Measurements from ENCODE around the gene FBXL4.

Gene FBXL4

DNA sequence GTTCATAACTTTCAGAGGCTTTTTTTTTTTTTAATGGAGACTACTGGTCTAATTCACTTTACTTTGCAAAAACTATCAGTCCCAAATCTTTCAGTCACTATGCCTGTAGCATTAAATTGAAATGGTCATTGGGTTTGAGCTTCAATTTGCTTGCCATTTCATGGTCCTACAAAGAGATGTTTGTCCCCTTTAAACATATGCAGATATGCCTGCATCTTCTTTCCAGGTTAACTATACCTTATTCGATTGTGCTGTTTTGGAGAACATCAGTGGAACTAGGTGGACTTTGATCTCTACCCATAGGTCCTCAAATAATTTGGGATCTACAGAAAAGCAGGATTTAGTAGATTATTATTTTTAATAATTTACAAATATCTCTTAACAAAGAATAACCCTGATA is 108.8 kb downstream of the FBXL4 start:
- DNase-seq (ENCODE audit: low read depth) = no peak

GRCh38 chr6:98838032-98838431 is 109.7 kb downstream of the FBXL4 start:
- no peak for DNase-seq (ENCODE audit: low read depth)

DNA sequence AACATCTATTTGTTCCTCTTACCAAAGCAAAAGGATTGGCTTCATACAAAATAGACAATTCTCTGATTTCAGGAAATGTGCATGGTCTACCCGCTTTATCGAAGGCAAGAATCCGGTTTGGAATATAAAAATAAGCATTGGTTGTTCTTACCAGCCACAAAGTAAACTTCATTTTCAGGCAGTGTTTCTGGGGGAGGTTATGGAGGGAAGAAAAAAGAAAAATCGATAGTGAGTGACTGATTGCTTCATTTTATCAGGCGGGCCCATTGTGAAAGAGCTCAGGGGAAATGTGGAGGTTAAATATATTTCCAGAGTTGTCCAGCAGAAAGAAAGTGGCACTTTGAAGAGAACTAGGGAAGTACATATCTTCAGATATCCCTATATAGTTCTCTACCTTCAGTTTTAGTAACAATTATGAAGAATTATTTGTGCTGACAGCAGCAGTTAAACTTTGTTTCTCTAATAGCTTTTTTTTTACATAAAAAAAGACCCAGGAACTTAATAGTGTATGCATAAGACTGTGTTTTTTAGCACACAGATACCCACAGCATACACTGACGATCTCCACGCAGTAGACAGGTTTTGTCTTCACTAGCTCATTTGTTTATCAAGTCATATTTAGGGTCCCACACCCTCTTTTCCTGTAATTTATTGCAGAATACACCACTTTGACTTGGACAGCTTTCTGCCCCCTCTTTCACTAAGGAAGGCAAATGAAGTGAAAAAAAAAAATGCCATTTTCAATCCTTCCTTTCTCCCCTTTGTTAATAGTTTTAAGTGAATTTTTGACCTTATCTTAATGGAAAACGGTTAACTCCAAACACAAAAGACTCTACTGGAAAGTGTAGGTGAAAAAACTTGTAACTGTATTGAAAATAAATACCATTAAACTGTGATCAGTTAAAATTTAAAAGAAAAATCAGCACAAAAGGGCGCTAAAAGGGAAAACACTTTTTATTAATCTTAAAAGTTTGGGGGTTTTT is 110.5 kb downstream of the FBXL4 start:
- DNase-seq (ENCODE audit: low read depth) = no peak

DNA sequence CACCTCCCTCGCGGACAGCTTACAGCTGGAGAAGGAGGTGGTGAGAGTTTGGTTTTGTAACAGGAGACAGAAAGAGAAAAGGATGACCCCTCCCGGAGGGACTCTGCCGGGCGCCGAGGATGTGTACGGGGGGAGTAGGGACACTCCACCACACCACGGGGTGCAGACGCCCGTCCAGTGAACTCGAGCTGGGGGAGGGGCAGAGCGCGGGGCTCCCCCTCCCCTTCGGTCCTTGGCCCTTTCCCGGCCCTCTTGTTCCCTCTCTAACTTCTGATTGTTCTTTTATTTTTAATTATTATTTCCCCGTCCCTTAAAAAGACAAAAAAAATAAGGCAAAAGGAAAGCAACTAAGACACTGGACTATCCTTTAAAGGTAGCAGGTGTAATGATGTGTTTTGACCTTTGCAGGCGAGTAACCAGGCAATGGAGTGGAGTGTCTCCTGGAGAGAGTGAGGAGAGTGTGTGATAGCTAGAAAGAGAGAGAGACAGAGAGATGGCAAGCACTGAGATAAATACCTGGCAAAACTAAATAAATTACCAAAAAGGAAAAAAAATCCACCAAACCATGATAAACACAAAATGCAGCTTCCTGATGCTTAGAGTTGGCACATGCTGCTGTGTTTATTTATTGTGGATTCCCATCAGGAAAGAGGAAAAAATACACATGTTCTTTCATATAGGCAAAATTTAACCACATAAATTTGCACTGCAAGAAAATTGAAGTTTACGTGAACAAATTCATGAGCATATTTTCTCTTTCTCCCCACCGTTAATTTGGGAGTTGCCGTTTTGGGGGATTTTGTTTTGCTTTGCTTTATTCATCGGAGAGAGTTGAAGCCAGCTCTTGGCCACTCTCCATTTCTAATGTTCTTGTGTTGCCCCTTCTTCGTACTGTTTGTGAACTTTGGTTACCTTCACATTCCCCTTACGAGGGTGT is 111.5 kb downstream of the FBXL4 start:
- DNase-seq (ENCODE audit: low read depth) = no peak

DNA sequence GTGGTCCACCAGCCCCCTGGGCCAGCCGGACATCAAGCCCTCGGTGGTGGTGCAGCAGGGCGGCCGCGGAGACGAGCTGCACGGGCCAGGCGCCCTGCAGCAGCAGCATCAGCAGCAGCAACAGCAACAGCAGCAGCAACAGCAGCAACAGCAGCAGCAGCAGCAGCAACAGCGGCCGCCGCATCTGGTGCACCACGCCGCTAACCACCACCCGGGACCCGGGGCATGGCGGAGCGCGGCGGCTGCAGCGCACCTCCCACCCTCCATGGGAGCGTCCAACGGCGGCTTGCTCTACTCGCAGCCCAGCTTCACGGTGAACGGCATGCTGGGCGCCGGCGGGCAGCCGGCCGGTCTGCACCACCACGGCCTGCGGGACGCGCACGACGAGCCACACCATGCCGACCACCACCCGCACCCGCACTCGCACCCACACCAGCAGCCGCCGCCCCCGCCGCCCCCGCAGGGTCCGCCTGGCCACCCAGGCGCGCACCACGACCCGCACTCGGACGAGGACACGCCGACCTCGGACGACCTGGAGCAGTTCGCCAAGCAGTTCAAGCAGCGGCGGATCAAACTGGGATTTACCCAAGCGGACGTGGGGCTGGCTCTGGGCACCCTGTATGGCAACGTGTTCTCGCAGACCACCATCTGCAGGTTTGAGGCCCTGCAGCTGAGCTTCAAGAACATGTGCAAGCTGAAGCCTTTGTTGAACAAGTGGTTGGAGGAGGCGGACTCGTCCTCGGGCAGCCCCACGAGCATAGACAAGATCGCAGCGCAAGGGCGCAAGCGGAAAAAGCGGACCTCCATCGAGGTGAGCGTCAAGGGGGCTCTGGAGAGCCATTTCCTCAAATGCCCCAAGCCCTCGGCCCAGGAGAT is 112.4 kb downstream of the FBXL4 start:
- no peak for DNase-seq (ENCODE audit: low read depth)

DNA sequence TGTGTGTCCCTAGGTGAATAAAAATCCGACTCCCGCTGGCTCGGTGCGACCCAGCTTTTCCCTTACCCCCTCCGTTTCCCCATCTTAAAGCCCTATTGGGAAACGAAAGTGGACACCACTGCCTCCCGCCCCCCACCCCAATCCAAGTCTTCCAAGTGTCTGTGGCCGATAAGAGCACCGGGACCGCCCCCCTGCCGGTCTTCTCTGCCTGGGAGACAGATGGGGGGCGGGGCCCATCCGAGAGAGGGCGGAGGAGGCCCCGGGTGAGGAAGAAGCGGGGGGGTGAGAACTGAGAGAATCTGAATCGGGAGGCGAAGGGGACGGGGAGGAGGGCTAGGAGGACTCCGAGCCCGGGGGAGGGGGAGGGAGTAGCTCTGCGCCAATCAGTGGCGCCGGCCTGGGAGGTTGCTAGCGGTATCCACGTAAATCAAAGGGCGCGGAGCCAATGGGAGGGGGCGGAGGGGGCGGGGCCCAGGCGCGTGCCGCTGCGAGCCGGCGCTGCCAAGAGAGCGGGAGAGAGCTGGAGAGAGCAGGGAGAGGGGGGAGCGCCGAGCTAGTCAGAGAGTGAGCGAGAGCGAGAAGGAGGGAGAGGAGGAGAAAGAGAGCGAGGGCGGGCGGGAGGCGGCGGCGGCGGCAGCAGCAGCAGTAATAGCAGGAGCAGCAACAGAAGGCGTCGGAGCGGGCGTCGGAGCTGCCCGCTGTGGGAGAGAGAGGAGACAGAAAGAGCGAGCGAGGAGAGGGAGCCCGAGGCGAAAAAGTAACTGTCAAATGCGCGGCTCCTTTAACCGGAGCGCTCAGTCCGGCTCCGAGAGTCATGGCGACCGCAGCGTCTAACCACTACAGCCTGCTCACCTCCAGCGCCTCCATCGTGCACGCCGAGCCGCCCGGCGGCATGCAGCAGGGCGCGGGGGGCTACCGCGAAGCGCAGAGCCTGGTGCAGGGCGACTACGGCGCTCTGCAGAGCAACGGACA is 113.4 kb downstream of the FBXL4 start, which contains the start of gene POU3F2:
Gene POU3F2, plus strand, starts transcription at position 515 of the 972 bp plus-strand sequence. Its CDS starts 300 bp downstream, at position 815.
- DNase-seq (ENCODE audit: low read depth) = peak; percentile 9

DNA sequence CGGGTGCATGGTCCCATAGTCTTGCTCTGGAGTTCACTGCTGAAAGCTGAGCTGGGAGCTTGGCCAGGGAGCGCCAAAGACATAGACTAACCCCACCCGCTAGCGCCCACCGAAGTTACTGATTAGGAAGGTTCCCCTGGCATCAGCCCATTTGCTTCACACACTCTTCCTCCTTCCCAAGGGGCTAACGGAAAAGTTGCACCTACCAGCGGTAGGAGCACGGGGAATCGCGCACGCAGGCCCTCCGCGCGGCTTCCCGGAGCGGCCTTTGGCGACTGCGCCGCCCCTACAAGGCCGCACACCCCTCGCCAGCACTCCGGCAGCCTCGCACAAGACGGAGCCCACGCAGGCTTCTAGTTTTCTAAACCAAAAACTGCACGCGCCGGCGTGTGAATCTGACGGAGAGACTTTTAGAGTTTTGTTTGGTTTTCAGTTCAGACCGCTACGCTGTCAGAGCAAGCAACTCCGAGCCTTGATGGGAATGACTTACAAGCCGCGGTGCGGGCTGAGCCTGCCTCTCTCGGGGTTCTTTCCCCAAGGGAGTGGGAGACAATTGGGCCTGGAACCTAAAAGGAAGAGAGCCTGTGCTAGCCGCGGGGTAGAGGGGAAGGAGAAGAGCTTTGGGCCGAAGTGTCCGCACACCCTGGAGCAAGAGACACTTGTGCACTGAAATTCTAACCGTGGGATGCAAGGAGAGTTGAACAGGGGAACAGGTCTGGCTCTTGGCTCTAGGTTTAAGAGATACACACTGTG is 114.3 kb downstream of the FBXL4 start:
- no peak for DNase-seq (ENCODE audit: low read depth)

DNA sequence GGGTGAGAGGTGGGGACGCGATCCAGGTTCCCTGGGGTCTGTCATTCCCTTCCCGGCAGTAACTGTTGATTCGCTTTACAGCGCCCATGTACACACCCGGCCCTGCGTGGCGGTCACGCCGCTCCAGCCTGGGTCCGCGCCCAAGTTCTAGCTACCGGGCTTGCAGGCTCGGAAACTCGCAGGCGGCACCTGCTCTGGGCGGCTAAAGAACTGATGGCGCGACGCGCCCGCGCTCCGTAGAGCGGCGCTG is 114.8 kb downstream of the FBXL4 start:
- DNase-seq (ENCODE audit: low read depth) = no peak

- peak; percentile 13 for DNase-seq (ENCODE audit: low read depth)
These were observed 115.3 kb downstream of the FBXL4 start for GRCh38 chr6:98832284-98833056.

DNA sequence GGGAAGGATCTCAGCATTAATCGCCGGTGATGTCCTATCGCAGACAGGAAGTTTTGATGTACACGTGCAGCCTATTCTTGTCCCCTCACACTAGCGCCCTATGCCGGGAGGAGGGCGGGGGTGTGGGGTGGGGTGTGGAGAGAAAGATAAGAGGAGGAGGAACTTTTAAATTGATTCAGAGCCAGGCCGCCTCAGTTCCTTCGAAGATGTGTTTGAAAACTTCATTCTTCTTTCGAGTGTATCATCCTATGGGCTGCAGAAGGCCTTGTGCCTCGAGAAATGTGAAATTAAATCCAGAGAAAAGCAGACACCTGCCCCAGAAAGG is 115.8 kb downstream of the FBXL4 start:
- DNase-seq (ENCODE audit: low read depth) = no peak

DNA sequence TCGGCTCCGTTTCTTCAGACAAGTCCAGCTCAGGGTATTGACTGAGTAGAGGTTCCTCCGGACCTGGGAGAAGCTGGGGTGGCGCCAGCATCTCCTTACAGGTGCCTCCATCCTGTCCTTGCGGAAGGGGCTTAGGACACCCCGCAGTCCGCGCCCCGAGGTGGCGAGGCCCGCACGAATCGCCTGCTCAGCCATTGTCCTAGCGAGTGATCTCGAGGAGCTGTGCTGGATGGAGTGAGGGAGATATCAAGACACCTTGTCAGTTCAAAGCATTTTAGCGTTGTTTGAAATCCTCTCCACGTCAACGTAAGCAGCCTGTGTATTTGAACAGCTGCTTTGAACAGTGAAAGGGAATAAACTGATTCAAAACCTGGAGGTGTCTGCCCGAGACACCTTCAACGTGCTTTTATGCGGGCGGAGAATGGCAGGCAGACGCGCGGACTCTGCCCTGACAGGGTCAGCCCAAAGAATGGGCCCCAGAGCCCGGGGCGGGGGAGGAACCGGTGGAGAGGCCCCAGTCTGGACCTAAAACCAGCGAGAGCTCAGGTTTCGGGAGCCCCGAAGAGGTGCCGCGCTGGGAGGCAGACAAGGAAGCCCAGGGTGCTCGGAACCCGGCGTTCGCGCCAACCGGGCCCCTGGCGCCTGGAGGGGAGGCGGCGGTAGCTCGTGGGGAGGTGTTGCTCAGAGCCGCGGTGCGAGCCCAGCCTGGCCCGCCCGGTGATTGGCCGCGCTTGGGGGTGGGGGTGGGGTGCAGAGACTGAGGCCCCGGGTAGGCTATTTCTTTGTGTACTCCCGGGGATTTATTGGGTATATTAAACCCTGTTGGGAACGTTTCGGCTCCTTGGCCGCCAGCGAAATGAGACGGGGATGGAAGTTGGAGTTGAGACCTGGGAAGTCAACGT is 116.4 kb downstream of the FBXL4 start:
- DNase-seq (ENCODE audit: low read depth) = no peak

GRCh38 chr6:98830146-98830545 is 117.6 kb downstream of the FBXL4 start:
- DNase-seq (ENCODE audit: low read depth) = no peak

DNA sequence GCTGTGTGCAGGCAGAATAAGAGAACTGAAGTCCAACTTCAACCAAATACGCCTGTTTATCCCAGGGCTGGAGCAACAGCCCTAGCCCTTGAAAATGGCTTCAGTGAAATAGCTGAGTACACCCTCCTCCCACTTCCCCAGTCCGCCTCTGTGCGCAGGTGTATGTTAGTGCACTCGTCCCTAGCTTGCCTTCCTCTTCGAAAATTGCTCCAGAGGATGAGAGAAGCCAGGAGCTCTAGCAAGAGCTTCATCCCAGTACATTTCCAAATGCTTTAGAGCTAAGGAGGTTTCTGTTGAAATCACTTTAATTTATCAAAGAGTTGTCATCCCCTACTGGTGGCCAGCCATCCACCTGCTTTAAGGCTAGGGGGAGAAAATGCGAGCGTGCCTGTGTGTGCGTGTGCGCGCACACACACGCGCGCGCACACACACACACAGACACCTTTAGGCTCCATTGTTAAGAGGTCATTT is 118.8 kb downstream of the FBXL4 start:
- DNase-seq (ENCODE audit: low read depth) = no peak

GRCh38 chr6:98828211-98828788 is 119.4 kb downstream of the FBXL4 start:
- DNase-seq (ENCODE audit: low read depth) = no peak

DNA sequence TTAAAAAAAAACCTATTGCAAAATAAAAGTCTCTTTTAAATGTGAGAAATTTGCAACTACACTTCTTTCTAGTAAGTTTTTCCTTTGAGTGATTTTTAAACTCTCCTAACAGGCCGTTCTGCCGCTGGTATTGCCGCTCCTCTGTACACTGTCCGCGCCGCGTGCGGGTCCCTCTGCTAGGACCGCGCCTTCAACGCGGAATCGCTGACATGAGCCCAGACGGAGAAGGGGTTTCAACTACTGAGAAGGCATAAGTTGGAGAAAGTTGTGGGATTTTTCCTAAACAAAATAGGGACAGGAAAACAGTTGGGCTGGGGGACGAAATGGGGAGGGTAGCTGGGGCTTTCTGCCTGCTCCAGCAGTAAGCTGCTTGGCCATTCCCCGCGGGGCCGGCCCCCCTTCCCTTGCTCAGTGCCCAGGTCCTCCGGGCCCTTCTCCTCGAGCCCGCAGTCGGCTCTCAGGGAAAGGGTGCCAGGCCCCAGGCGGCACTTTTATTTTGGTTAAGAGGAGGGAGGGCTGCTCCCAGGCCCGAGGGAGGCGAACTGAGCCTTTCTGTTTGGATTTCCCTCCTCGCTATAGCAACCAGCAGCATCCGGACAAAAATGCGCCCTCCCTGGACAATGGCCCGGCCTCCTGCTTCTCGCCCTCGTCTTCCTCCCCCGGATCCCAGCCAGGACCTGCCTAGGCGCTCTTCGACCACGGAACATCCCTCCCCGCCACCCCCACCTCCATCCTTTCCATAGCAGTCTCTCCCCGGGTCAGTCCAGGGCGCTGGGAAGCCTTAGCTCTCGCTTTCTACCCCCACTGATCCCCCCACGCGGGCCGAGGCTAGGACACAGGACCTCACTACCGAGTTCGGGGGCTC is 120.2 kb downstream of the FBXL4 start:
- DNase-seq (ENCODE audit: low read depth) = no peak

- no peak for DNase-seq (ENCODE audit: low read depth)
These were observed 122.0 kb downstream of the FBXL4 start for GRCh38 chr6:98825600-98826230.
